ENCODE measurements around the gene VAV3. TPM values are rescaled to one million over a fixed set of nuclear protein-coding genes. Genes with fewer than 3 reads are reported as not detected.

Gene VAV3
- total RNA-seq, 4 donors from 2014 or later, result 44.1 to 123 (median 111) TPM

GRCh38 chr1:107936498-107937481, 28.2 kb downstream of the VAV3 start:
- H3K27ac ChIP-seq, result peak overlapping the region in 1 of 4 donors; percentile 25
- no peaks in the 10 kb centered on the region for H3K36me3 ChIP-seq
- intact Hi-C loops (cut with DNase I; ENCODE audit: low total_unique reads) (no loop called here), in situ Hi-C loops (cut with MboI; ENCODE audit: low pct_ligation_motif_present in 1 of 4, low pct_unique_long_range_greater_than_20kb in 1 of 4, low sequenced_read_pairs in 3 of 4) (no loop called here)
- H3K9me3 ChIP-seq, result no peaks in the 10 kb centered on the region
- peak; percentile 22 for DNase-seq
- H3K4me1 ChIP-seq, result peaks cover 0 to 8% (median 0%) of the 10 kb centered on the region in 4 donors
- TF ChIP-seq CTCF (IDR thresholded peaks at IDR 0.05), result no peak
- TF ChIP-seq POLR2A (IDR thresholded peaks at IDR 0.05), result no peak
- no peak for TF ChIP-seq EP300 (IDR thresholded peaks at IDR 0.05; ENCODE audit: low read depth)
- no peak for TF ChIP-seq POLR2AphosphoS5 (IDR thresholded peaks at IDR 0.05)
- H3K27me3 ChIP-seq, result no peaks in the 10 kb centered on the region
- 61 to 66% methylated on average over 6 to 10 of the region's 10 CpGs for WGBS, 2 donors (ENCODE audit: low coverage in 1 of 2)
- no peak overlapping the region for H3K4me3 ChIP-seq

DNA sequence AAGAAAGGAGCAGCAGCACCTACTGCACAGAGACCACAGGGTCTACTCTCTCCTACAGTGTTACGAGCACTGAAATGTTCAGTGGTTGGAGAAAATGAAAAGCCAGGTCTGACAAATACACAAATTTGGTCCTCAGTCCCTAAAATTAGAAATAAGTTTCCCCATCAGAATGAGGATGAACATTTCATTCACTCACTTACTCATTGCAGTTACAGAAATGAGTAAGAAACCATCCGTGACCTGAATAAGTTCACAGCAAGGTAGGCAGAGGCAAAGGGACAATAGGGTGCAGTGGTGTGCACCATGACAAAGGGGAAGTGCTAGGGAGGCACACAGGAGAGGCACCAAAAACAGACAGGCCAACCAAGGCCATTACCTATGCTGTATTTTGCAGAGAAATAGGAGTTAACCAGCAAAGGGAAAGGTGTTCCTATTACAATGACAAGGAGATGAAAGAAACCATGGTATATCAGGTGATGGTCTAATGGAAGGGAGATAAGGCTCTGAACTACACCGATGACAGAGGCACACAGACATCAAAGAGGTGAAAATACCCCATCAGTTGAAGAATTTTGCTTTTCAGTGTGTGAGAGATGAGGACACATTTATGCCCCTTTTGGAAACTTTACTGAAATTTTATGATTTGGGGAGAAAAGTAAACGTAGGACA, 29.4 kb downstream of the VAV3 start:
- Histone ChIP-seq H3K4me3 (no peak overlapping the region), H3K36me3 (no peaks in the 10 kb centered on the region), H3K27me3 (no peaks in the 10 kb centered on the region), H3K27ac (no peak overlapping the region), H3K9me3 (no peaks in the 10 kb centered on the region), H3K4me1 (peaks cover 0 to 7% (median 0%) of the 10 kb centered on the region in 4 donors)
- no peak for TF ChIP-seq POLR2A (IDR thresholded peaks at IDR 0.05)
- TF ChIP-seq EP300 (IDR thresholded peaks at IDR 0.05; ENCODE audit: low read depth), result no peak
- no peak for TF ChIP-seq POLR2AphosphoS5 (IDR thresholded peaks at IDR 0.05)
- no peak for TF ChIP-seq CTCF (IDR thresholded peaks at IDR 0.05)
- in situ Hi-C loops (cut with MboI; ENCODE audit: low pct_ligation_motif_present in 1 of 4, low pct_unique_long_range_greater_than_20kb in 1 of 4, low sequenced_read_pairs in 3 of 4) (no loop called here), intact Hi-C loops (cut with DNase I; ENCODE audit: low total_unique reads) (no loop called here)
- WGBS, 2 donors (ENCODE audit: low coverage in 1 of 2), result 66 to 76% methylated on average over 4 of the region's 4 CpGs
- DNase-seq, result no peak

GRCh38 chr1:107934578-107934977, 30.4 kb downstream of the VAV3 start:
- Histone ChIP-seq H3K4me3 (no peak overlapping the region), H3K27ac (no peak overlapping the region), H3K9me3 (no peaks in the 10 kb centered on the region), H3K27me3 (no peaks in the 10 kb centered on the region), H3K4me1 (peaks cover 0 to 4% (median 0%) of the 10 kb centered on the region in 4 donors), H3K36me3 (no peaks in the 10 kb centered on the region)
- 67 to 76% methylated on average over 5 of the region's 5 CpGs for WGBS, 2 donors (ENCODE audit: low coverage in 1 of 2)
- DNase-seq, result no peak
- no peak for TF ChIP-seq POLR2AphosphoS5 (IDR thresholded peaks at IDR 0.05)
- TF ChIP-seq CTCF (IDR thresholded peaks at IDR 0.05), result no peak
- TF ChIP-seq POLR2A (IDR thresholded peaks at IDR 0.05), result no peak
- no peak for TF ChIP-seq EP300 (IDR thresholded peaks at IDR 0.05; ENCODE audit: low read depth)
- intact Hi-C loops (cut with DNase I; ENCODE audit: low total_unique reads) (no loop called here), in situ Hi-C loops (cut with MboI; ENCODE audit: low pct_ligation_motif_present in 1 of 4, low pct_unique_long_range_greater_than_20kb in 1 of 4, low sequenced_read_pairs in 3 of 4) (no loop called here)

GRCh38 chr1:107933736-107934135, 31.2 kb downstream of the VAV3 start:
- no peaks in the 10 kb centered on the region for H3K9me3 ChIP-seq
- no peaks in the 10 kb centered on the region for H3K27me3 ChIP-seq
- DNase-seq, result no peak
- H3K36me3 ChIP-seq, result no peaks in the 10 kb centered on the region
- H3K4me1 ChIP-seq, result peaks cover 0 to 4% (median 0%) of the 10 kb centered on the region in 4 donors
- WGBS, 2 donors (ENCODE audit: low coverage in 1 of 2), result 62 to 87% methylated on average over 1 of the region's 1 CpG
- no peak for TF ChIP-seq POLR2AphosphoS5 (IDR thresholded peaks at IDR 0.05)
- intact Hi-C loops (cut with DNase I; ENCODE audit: low total_unique reads) (no loop called here), in situ Hi-C loops (cut with MboI; ENCODE audit: low pct_ligation_motif_present in 1 of 4, low pct_unique_long_range_greater_than_20kb in 1 of 4, low sequenced_read_pairs in 3 of 4) (no loop called here)
- H3K27ac ChIP-seq, result no peak overlapping the region
- no peak overlapping the region for H3K4me3 ChIP-seq

Data from transverse colon (tissue), 4 donors.